CD4-positive, alpha-beta T cell treated with Interleukin-1 beta for 1 hour (primary cell): ENCODE data around the gene FUCA1.

Source experiments
- DNase-seq, 2 donors: peaks; one replicate each; pipeline ENCODE4 v3.0.0-alpha.2; 2020 to 2022

The FUCA1 gene

GRCh38 chr1:23799570-23800399 is 68.3 kb downstream of the FUCA1 start:
- DNase-seq: peak; percentile 31 to 47

GRCh38 chr1:23799255-23799569 is 68.9 kb downstream of the FUCA1 start:
- no peak for DNase-seq

GRCh38 chr1:23798662-23799142 is 69.4 kb downstream of the FUCA1 start:
- DNase-seq: no peak

- DNase-seq: no peak
These were observed 70.3 kb downstream of the FUCA1 start for GRCh38 chr1:23797478-23798448.

GRCh38 chr1:23796466-23797271 is 71.4 kb downstream of the FUCA1 start:
- no peak for DNase-seq

- no peak for DNase-seq
These were observed 72.2 kb downstream of the FUCA1 start for GRCh38 chr1:23795676-23796465.
